ENCODE measurements around the gene TLL1.

Gene TLL1

DNA sequence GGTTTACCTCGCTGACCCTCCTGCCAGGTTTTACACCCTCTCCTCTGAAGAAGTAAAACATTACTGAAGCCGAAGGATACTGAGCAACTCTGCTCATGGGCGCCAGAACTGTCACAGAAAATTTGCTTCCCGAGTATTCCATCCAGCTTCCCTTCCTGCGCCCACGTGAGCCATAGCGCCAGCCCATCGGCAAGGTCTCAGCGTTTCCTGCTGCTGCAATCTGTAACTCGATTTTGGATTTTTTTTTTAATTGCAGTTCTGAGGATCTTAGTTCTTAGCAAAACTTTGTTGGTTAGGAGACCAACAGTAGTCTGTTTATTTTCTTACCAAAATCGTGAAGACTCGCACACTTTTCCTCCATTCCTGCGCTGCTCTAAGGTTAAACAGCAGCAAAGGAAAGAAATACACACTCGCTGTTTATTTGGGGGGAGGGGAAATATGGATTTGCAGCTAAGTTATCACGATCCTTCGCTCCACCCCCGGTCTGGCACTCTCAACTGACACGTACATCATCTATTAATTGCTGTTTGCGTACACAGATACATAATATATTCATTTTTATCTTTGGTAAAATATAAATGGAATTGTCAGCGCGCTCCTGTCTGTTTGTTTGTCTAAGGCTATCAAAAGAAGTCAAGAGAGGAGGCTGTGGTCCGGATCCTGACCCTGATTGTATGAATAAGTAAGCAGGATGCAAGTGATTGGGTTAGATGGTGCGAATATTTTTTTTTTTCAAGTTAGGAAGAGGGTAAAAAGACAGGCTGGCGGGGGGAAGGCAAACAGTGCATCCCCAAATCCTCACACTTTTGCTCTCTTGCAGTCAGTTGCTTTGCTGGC lies at the start of gene TLL1:
TLL1 (plus strand) TSS at position 777 of the 837 bp plus-strand sequence. CDS start 668 bp downstream, outside the sequence.
- peak in 1 of 2 experiments; percentile 20 for DNase-seq

- DNase-seq = no peak
Observed at GRCh38 chr4:165826166-165826565, 46.9 kb upstream of the TLL1 start.

DNA sequence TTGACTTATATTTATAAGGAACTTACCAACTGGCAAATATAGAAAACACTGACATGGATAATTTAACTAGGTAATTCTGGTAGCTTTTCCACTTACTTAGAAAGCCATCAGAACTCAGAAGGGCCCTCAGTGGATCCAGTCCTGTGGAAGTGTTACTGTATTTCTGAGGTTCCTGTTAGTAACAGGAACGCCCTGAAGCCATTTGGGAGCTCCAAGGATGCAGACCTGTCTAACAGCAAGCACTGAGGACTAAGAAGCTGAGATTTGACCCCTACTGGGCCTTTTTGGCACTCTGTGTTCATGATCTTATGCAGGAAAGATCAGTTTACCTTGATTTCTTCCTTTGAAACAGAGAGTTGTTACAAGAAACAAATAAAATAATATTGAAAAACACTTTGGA lies 46.0 kb upstream of the TLL1 start:
- no peak for DNase-seq

GRCh38 chr4:165828928-165829327 lies 44.1 kb upstream of the TLL1 start:
- peak in 1 of 2 experiments; percentile 46 for DNase-seq

- peak; percentile 17 to 59 for DNase-seq
Observed at GRCh38 chr4:165834116-165834515, 38.9 kb upstream of the TLL1 start.

- peak in 1 of 2 experiments; percentile 10 for DNase-seq
Observed at GRCh38 chr4:165838575-165838974, 34.5 kb upstream of the TLL1 start.

DNA sequence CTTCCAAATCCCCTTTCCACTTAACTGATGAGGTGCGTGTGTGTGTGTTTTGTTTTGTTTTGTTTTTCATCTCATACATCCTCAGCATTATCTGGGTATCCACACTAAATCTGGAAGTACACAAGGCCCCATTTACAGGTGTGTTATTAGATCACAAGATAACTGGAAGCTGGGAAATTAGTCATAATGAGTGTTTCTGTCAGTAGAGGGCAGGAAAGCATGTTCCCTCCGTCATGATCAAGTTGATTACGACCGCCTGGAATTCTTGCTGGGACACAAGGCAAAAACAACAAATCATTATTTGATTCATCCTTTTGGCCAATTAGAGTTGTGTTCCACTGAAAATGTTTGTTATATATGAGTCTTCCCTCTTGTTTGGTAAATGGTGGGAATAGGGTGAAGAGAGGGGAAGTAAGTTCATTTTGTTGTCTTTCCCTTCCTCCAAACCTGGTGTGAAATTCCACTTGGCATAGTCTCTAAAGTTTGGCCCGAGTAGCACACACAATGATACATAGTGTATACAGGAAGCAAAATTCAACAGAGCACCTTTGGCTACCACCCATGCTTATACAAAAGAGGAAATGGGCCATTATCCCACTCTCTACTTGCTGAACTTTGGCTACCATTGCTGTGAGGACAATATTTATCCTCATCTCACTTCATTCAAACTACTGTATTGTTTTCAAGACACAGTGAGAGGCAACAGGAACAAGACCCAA lies 33.3 kb upstream of the TLL1 start:
- DNase-seq = no peak

DNA sequence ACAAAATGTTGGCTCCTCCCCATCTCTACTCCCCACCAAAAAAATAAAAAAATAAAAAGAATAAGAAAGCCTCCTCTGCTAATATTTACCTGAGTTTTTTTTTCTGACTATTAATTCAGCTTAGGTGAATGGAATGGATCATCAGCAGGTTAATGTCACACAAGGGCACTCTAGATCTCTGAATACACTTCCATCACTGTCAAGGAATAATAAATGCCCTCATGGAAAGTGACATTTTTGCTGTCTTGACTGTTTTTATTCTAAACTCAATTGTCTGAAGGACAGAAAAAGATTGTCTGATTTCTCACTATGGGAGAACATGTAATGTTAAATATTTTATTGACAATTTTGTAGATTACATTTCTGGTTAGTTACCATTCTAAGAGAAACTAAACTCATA lies 30.4 kb upstream of the TLL1 start:
- DNase-seq = no peak

- peak in 1 of 2 experiments; percentile 60 for DNase-seq
Observed at GRCh38 chr4:165844161-165844560, 28.9 kb upstream of the TLL1 start.

- DNase-seq = no peak
Observed at GRCh38 chr4:165851256-165851655, 21.8 kb upstream of the TLL1 start.

DNA sequence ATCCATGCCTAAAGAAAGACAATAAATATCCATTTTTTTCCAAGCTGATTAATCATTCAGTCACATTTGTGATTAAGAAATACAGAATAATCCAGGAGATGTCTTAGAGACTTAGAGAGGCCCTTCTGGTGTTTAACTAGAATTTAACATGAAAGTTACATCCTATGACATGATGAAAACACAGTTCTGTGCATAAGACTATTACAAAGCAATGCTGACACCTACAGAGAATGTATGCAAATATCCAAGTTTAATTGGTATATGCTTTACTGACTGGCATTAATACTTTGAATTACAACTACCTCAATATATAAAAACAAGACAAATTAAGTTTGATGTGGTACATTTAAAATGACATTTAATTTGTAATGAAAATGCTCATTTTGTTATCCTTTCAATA lies 17.8 kb upstream of the TLL1 start:
- DNase-seq = no peak

- no peak for DNase-seq
Observed at GRCh38 chr4:165861363-165861762, 11.7 kb upstream of the TLL1 start.

- peak in 1 of 2 experiments; percentile 11 for DNase-seq
Observed at GRCh38 chr4:165864271-165864670, 8.8 kb upstream of the TLL1 start.

GRCh38 chr4:165866019-165866650 lies 6.9 kb upstream of the TLL1 start:
- no peak for DNase-seq

- DNase-seq = no peak
Observed at GRCh38 chr4:165867961-165868360, 5.1 kb upstream of the TLL1 start.

- DNase-seq = peak in 1 of 2 experiments; percentile 37
Observed at GRCh38 chr4:165873298-165874071, 448 bp downstream of the TLL1 start.

DNA sequence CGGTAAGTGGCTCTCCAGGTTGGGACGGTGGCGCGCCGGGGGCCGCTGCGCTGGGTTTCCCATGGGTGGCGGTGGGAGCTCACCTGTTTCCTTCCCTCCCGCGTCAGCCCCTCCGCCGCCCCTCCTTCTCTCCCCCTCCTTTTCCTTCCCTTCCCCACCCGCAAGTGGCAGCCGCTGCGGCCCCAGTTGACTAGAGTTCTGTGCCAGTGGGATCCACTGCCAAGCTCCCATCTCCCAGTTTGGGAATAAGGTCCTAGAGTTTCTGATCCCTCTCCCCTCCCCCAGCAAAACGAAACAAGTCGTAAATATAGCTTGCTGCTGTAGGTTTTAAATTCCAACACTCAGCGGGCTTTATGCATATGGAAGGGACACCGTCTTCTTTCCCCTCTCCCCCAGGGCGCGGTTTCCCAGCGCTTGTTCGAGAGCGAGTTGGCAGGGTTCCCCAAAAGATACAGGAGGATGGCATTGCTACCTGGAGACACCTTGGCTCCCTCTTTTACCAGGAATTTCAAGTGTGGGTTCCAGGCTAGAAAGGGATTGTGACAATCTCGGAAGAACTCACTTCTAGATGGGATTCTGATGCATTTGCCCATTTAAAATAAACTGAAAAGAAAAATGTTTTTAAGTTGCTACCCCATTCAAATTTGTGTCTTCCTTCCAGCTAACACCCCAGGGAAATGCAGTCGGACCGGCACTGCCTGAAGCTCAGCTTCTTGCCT lies 1.2 kb downstream of the TLL1 start:
- DNase-seq = peak in 1 of 2 experiments; percentile 5

GRCh38 chr4:165874791-165875371 lies 1.8 kb downstream of the TLL1 start:
- DNase-seq = no peak

- DNase-seq = no peak
Observed at GRCh38 chr4:165875446-165875845, 2.4 kb downstream of the TLL1 start.

GRCh38 chr4:165877286-165877685 lies 4.2 kb downstream of the TLL1 start:
- DNase-seq = peak in 1 of 2 experiments; percentile 28

GRCh38 chr4:165879641-165880040 lies 6.6 kb downstream of the TLL1 start:
- DNase-seq = peak in 1 of 2 experiments; percentile 68

DNA sequence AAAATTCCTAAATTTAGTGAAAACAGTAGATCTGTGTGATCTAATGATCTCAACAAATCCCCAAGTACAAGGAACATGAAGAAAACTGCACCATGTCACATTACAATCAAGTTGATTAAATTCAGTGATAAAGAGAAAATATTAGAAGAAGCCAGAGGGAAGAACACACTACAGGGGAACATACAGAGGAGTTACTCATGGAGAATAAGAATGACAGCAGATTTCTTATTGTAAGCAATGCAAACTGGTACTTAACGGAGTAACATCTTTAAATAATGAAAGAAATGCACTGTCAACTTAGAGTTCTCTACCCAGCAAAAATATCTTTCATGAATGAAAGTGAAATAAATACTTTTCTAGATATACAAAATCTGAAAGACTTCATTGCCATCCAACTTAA lies 21.1 kb downstream of the TLL1 start:
- DNase-seq = no peak

All from NCI-H446 (cell line).